Measurements from ENCODE around the gene MALRD1. TPM values are rescaled to one million over a fixed set of nuclear protein-coding genes. Genes with fewer than 3 reads are reported as not detected.

Gene MALRD1
- total and polyA plus RNA-seq, 2 experiments from 2014 or later: 0.49 to 0.57 TPM

DNA sequence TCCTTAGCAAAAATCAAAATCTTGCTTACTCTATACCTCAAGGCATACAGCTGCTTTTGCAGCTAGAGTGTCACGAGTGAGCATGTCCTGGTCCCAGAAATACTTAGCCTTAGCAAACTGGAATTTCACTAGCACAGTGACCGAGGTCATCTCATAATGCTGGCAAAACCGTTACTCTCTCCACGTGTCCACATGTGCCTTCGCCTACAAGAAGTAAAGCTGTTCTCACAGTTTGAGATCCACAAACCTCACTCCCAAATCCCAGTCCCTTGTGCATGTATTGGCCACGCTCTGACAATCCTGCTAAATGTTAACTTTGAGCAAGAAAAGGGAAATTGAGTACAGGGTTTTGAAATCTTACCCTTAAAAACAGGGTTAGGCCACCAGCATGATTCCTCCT is 656.6 kb downstream of the MALRD1 start:
- Histone ChIP-seq H3K36me3 (no peaks in the 10 kb centered on the region), H3K27ac (no peak overlapping the region)
- TF ChIP-seq, protein P1, sequence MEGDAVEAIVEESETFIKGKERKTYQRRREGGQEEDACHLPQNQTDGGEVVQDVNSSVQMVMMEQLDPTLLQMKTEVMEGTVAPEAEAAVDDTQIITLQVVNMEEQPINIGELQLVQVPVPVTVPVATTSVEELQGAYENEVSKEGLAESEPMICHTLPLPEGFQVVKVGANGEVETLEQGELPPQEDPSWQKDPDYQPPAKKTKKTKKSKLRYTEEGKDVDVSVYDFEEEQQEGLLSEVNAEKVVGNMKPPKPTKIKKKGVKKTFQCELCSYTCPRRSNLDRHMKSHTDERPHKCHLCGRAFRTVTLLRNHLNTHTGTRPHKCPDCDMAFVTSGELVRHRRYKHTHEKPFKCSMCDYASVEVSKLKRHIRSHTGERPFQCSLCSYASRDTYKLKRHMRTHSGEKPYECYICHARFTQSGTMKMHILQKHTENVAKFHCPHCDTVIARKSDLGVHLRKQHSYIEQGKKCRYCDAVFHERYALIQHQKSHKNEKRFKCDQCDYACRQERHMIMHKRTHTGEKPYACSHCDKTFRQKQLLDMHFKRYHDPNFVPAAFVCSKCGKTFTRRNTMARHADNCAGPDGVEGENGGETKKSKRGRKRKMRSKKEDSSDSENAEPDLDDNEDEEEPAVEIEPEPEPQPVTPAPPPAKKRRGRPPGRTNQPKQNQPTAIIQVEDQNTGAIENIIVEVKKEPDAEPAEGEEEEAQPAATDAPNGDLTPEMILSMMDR (IDR thresholded peaks at IDR 0.05; ENCODE audit: low read depth, low read length): no peak

DNA sequence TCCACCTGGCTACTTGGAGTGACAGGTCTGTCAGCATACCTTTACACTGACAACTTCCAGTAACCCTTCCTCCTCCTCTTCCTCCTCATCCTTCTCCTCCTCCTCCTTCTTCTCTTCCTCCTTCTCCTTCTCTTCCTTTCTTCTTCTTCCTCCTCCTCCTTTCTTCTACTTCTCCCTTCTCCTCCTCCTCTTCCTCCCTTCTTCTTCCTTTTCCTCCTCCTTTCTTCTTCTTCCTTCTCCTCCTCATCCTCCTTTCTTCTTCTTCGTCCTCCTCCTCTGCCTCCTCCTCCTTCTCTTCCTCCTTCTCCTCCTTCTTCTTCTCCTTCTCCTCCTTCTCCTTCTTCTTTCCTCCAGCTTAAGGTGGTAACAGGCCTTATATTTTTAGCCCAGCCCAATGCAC is 658.3 kb downstream of the MALRD1 start:
- no peak overlapping the region for H3K4me3 ChIP-seq
- H3K9me3 ChIP-seq (ENCODE audit: low read depth): peaks cover under 1% of the 10 kb centered on the region
- H3K36me3 ChIP-seq: no peaks in the 10 kb centered on the region
- TF ChIP-seq, protein P1 (IDR thresholded peaks at IDR 0.05; ENCODE audit: low read depth, low read length): no peak
- H3K27me3 ChIP-seq: no peaks in the 10 kb centered on the region
- no peak for DNase-seq (ENCODE audit: low read depth in 1 of 2, low spot score in 1 of 2)
- H3K27ac ChIP-seq: no peak overlapping the region
- H3K4me1 ChIP-seq (ENCODE audit: low read depth): no peaks in the 10 kb centered on the region

More for the DNA sequence above, 656.6 kb downstream of the MALRD1 start:
- Histone ChIP-seq H3K4me1 (ENCODE audit: low read depth) (no peaks in the 10 kb centered on the region), H3K9me3 (ENCODE audit: low read depth) (no peaks in the 10 kb centered on the region), H3K4me3 (no peak overlapping the region), H3K27me3 (no peaks in the 10 kb centered on the region)
- no peak for DNase-seq (ENCODE audit: low read depth in 1 of 2, low spot score in 1 of 2)

DNA sequence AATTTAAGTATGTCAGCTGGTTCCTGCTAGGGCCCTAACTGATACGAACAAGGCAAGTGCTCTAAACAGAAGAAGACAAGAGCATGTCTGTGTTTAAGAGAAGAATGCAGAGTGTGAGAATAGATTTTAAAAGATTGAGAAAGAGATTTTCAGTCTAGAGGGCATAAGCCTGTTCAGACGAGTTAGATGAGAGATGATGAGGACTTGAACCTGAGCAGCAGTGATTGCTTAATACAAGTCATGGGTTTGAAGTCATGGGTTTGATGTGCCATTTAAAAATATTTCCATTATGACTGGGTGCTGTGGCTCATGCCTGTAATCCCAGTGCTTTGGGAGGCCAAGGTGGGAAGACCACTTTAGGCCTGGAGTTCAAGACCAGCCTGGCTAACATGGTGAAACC is 658.8 kb downstream of the MALRD1 start:
- H3K27ac ChIP-seq: no peak overlapping the region
- H3K36me3 ChIP-seq: no peaks in the 10 kb centered on the region
- H3K9me3 ChIP-seq (ENCODE audit: low read depth): peaks cover 3% of the 10 kb centered on the region
- DNase-seq (ENCODE audit: low read depth in 1 of 2, low spot score in 1 of 2): no peak
- H3K4me3 ChIP-seq: no peak overlapping the region
- no peaks in the 10 kb centered on the region for H3K4me1 ChIP-seq (ENCODE audit: low read depth)
- TF ChIP-seq, protein P1 (IDR thresholded peaks at IDR 0.05; ENCODE audit: low read depth, low read length): no peak
- H3K27me3 ChIP-seq: no peaks in the 10 kb centered on the region

DNA sequence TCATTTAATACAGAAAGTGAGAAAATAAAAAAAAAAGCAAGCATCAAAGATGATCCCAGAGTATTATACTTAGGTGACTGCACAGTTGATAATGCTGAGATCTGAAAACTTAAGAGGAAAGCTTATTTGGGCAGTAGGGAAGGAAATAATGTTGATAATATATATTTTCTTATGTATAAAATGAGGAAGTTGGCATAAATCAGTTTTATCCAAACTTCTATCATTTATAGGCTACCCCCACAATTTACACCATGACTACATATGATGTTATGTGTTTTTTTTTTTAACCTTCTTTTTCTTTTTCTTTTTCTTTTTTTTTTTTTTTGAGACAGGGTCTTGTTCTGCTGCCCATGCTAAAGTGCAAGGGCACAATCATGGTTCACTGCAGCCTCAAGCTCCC is 659.4 kb downstream of the MALRD1 start:
- Histone ChIP-seq H3K36me3 (no peaks in the 10 kb centered on the region), H3K27ac (no peak overlapping the region), H3K9me3 (ENCODE audit: low read depth) (peaks cover 3% of the 10 kb centered on the region), H3K4me3 (no peak overlapping the region), H3K27me3 (no peaks in the 10 kb centered on the region), H3K4me1 (ENCODE audit: low read depth) (no peaks in the 10 kb centered on the region)
- no peak for DNase-seq (ENCODE audit: low read depth in 1 of 2, low spot score in 1 of 2)
- TF ChIP-seq, protein P1 (IDR thresholded peaks at IDR 0.05; ENCODE audit: low read depth, low read length): no peak

DNA sequence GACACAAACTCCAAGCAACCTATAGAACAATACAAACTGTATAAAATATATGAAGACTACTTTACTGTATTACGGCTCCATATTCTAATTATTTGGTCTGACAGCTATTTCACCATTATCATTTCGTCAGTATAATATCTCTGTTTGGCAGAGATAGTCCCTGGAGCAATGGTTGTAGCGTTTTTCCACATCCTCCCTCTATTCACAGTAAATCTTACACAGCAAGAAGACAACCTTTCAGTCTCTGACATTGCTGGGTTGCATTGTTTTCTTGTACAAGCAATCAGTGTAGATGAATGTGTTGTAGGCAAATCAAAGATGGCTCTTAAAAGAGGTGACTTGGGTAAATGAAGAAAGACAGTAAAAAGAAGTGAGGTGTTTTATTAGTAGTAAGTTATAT is 662.0 kb downstream of the MALRD1 start:
- Histone ChIP-seq H3K27me3 (no peaks in the 10 kb centered on the region), H3K4me3 (no peak overlapping the region), H3K36me3 (no peaks in the 10 kb centered on the region), H3K27ac (no peak overlapping the region), H3K4me1 (ENCODE audit: low read depth) (no peaks in the 10 kb centered on the region), H3K9me3 (ENCODE audit: low read depth) (peaks cover 3% of the 10 kb centered on the region)
- DNase-seq (ENCODE audit: low read depth in 1 of 2, low spot score in 1 of 2): no peak
- TF ChIP-seq, protein P1 (IDR thresholded peaks at IDR 0.05; ENCODE audit: low read depth, low read length): no peak

DNA sequence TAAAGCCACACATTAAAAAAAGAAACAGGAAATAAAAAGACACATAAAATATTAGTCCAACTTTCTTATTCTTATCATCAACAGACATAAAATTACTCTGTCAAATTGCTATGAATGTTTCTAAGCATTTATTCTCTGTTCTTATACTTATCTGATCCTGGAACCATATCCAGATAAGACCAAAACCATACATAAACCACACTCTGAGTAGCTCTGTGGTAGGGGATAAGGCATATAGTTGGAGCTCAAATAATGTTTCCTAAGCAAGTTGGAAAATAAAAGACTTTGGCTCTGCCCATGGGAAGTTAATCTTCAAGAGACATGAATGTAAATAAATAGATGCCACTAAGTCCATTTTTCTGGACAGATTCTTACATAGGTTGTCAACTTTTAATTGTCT is 664.6 kb downstream of the MALRD1 start:
- Histone ChIP-seq H3K27me3 (no peaks in the 10 kb centered on the region), H3K4me1 (ENCODE audit: low read depth) (no peaks in the 10 kb centered on the region), H3K9me3 (ENCODE audit: low read depth) (peaks cover 3% of the 10 kb centered on the region), H3K36me3 (no peaks in the 10 kb centered on the region), H3K27ac (no peak overlapping the region), H3K4me3 (no peak overlapping the region)
- DNase-seq (ENCODE audit: low read depth in 1 of 2, low spot score in 1 of 2): peak in 1 of 2 donors; percentile 27
- TF ChIP-seq, protein P1 (IDR thresholded peaks at IDR 0.05; ENCODE audit: low read depth, low read length): no peak
